ENCODE measurements around the gene BUB1B. TPM values are rescaled to one million over a fixed set of nuclear protein-coding genes. Genes with fewer than 3 reads are reported as not detected.
"Not testable (repeated sequence)": the region's sequence is repeated elsewhere in the genome, so short reads cannot be mapped to it uniquely, and the experiment has no call there.

The BUB1B gene
- total RNA-seq, 2 experiments from 2014 or later: 166 to 192 TPM

GRCh38 chr15:40136470-40137302, 24.2 kb upstream of the BUB1B start:
- POLR2A ChIA-PET: no interaction called here
- H3K9me2 ChIP-seq (ENCODE audit: insufficient read depth, low read length): no peaks in the 10 kb centered on the region
- TF ChIP-seq EZH2phosphoT487 (IDR thresholded peaks at IDR 0.05; ENCODE audit: borderline replicate concordance, low read depth, low read length): no peak
- TF ChIP-seq CTCF (conservative IDR thresholded peaks at IDR 0.05; ENCODE audit: low read length): no peak
- H3K9me3 ChIP-seq (ENCODE audit: low read length): no peaks in the 10 kb centered on the region
- H2AFZ ChIP-seq (ENCODE audit: low read length): no peak overlapping the region
- no peaks in the 10 kb centered on the region for H4K20me1 ChIP-seq (ENCODE audit: insufficient read depth, low read length)
- intact Hi-C loops (cut with micrococcal nuclease; ENCODE audit: unreplicated experiment): no loop called here
- H3K4me3 ChIP-seq (ENCODE audit: low read depth, low read length, poor library complexity, severe bottlenecking): no peak overlapping the region
- no peak for DNase-seq (ENCODE audit: low spot score)
- BruUV-seq (replicated peaks): no TSS peak
- H3K36me3 ChIP-seq (ENCODE audit: insufficient read depth, low read length): no peaks in the 10 kb centered on the region
- H3K27ac ChIP-seq (ENCODE audit: low read depth, low read length, poor library complexity, severe bottlenecking): no peak overlapping the region
- CTCF ChIA-PET (ENCODE audit: unreplicated experiment): no interaction called here
- H3K4me2 ChIP-seq (ENCODE audit: low read length): no peak overlapping the region
- no peaks in the 10 kb centered on the region for H3K4me1 ChIP-seq (ENCODE audit: insufficient read depth, low read length, poor library complexity, severe bottlenecking)
- no peaks in the 10 kb centered on the region for H3K79me2 ChIP-seq (ENCODE audit: insufficient read depth, low read depth, low read length)

GRCh38 chr15:40137303-40138200, 23.3 kb upstream of the BUB1B start:
- H3K4me1 ChIP-seq (ENCODE audit: insufficient read depth, low read length, poor library complexity, severe bottlenecking): no peaks in the 10 kb centered on the region
- H3K36me3 ChIP-seq (ENCODE audit: insufficient read depth, low read length): no peaks in the 10 kb centered on the region
- H3K9me2 ChIP-seq (ENCODE audit: insufficient read depth, low read length): no peaks in the 10 kb centered on the region
- H2AFZ ChIP-seq (ENCODE audit: low read length): no peak overlapping the region
- intact Hi-C loops (cut with micrococcal nuclease; ENCODE audit: unreplicated experiment): no loop called here
- H3K27ac ChIP-seq (ENCODE audit: low read depth, low read length, poor library complexity, severe bottlenecking): no peak overlapping the region
- ChIA-PET POLR2A (interaction anchor here (1.1 kb wide), 1 partner anchor 90 kb away, joined by 3 read pairs; no protein-coding TSS in a partner anchor), CTCF (ENCODE audit: unreplicated experiment) (no interaction called here)
- no TSS peak for BruUV-seq (replicated peaks)
- H3K79me2 ChIP-seq (ENCODE audit: insufficient read depth, low read depth, low read length): no peaks in the 10 kb centered on the region
- no peak for TF ChIP-seq CTCF (conservative IDR thresholded peaks at IDR 0.05; ENCODE audit: low read length)
- no peak for TF ChIP-seq EZH2phosphoT487 (IDR thresholded peaks at IDR 0.05; ENCODE audit: borderline replicate concordance, low read depth, low read length)
- no peaks in the 10 kb centered on the region for H3K9me3 ChIP-seq (ENCODE audit: low read length)
- H4K20me1 ChIP-seq (ENCODE audit: insufficient read depth, low read length): no peaks in the 10 kb centered on the region
- no peak overlapping the region for H3K4me2 ChIP-seq (ENCODE audit: low read length)
- H3K4me3 ChIP-seq (ENCODE audit: low read depth, low read length, poor library complexity, severe bottlenecking): no peak overlapping the region
- DNase-seq (ENCODE audit: low spot score): no peak

DNA sequence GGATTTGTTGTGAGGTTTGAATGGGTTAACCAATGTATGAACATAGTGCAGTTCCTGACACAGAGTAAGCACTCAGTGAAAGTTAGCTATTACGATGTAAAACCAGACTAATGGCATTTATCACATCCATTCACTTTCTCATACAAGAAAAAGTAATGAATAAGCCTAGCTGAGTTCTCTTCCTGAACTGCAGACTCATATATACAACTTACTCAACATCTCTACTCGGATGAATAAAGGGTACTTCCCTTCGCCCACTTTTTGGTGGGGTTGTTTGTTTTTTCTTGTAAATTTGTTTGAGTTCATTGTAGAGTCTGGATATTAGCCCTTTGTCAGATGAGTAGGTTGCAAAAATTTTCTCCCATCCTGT, 22.7 kb upstream of the BUB1B start:
- H3K4me1 ChIP-seq (ENCODE audit: insufficient read depth, low read length, poor library complexity, severe bottlenecking); H3K79me2 ChIP-seq (ENCODE audit: insufficient read depth, low read depth, low read length); H3K4me2 ChIP-seq (ENCODE audit: low read length); H3K36me3 ChIP-seq (ENCODE audit: insufficient read depth, low read length); CTCF ChIA-PET (ENCODE audit: unreplicated experiment); H3K4me3 ChIP-seq (ENCODE audit: low read depth, low read length, poor library complexity, severe bottlenecking); H3K9me3 ChIP-seq (ENCODE audit: low read length); H3K9me2 ChIP-seq (ENCODE audit: insufficient read depth, low read length); BruUV-seq (replicated peaks); DNase-seq (ENCODE audit: low spot score); H2AFZ ChIP-seq (ENCODE audit: low read length); H3K27ac ChIP-seq (ENCODE audit: low read depth, low read length, poor library complexity, severe bottlenecking); H4K20me1 ChIP-seq (ENCODE audit: insufficient read depth, low read length); intact Hi-C loops (cut with micrococcal nuclease; ENCODE audit: unreplicated experiment): not testable (repeated sequence)
- POLR2A ChIA-PET: interaction anchor here (1.1 kb wide), 1 partner anchor 90 kb away, joined by 3 read pairs; no protein-coding TSS in a partner anchor

Data from OCI-LY7 (cell line).